Hindlimb muscle (tissue), 1 donor: ENCODE results near the gene TAAR5. TPM values are rescaled to one million over a fixed set of nuclear protein-coding genes. Genes with fewer than 3 reads are reported as not detected.
"Not testable (repeated sequence)": the region's sequence is repeated elsewhere in the genome, so short reads cannot be mapped to it uniquely, and the experiment has no call there.

Experiments
- DNase-seq: peaks from one replicate; pipeline ENCODE4 v3.0.0-alpha.2; 2013
- polyA plus RNA-seq: library from polyadenylated mRNA; unstranded; fragments of 120-200 nt; gene quantifications from one replicate; pipeline ENCODE4 v1.2.1, GENCODE V29; 2013; ENCODE audit not compliant: insufficient read length

Gene TAAR5, protein sequence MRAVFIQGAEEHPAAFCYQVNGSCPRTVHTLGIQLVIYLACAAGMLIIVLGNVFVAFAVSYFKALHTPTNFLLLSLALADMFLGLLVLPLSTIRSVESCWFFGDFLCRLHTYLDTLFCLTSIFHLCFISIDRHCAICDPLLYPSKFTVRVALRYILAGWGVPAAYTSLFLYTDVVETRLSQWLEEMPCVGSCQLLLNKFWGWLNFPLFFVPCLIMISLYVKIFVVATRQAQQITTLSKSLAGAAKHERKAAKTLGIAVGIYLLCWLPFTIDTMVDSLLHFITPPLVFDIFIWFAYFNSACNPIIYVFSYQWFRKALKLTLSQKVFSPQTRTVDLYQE
- polyA plus RNA-seq = not detected

- DNase-seq = no peak
These were observed at the start of gene TAAR5 for GRCh38 chr6:132589454-132589853. Gene TAAR5, minus strand, starts transcription at chr6:132589741. Its CDS starts 55 bp downstream, at chr6:132589686.

DNA sequence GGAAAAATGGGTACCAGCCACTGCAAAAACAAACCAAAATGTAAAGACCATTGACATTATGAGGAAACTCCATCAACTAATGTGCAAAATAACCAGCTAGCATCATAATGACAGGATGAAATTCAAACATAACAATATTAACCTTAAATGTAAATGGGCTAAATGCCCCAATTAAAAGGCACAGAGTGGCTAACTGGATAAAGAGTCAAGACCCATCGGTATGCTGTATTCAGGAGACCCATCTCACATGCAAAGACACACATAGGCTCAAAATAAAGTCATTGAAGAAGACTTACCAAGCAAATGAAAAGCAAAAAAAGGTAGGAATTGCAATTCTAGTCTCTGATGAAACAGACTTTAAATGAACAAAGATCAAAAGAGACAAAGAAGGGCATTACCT, 47.6 kb upstream of the TAAR5 start:
- not testable (repeated sequence) for DNase-seq

GRCh38 chr6:132635906-132636305, 46.4 kb upstream of the TAAR5 start:
- not testable (repeated sequence) for DNase-seq

DNA sequence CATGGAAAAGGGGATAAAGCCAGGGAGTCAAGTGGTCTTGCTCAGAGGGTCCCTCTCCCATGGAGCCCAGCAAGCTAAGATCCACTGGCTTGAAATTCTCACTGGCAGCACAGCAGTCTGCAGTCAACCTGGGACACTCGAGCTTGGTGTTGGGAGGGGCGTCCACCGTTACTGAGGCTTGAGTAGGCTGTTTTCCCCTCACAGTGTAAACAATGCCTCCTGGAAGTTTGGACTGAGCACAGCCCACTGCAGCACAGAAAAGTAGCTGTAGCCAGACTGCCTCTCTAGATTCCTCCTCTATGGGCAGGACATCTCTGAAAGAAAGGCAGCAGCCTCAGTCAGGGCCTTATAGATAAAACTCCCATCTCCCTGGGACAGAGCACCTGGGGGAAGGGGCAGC, 45.7 kb upstream of the TAAR5 start:
- not testable (repeated sequence) for DNase-seq

GRCh38 chr6:132634796-132635195, 45.3 kb upstream of the TAAR5 start:
- no peak for DNase-seq

GRCh38 chr6:132633362-132633761, 43.8 kb upstream of the TAAR5 start:
- no peak for DNase-seq

GRCh38 chr6:132624175-132624574, 34.6 kb upstream of the TAAR5 start, which contains the start of gene TAAR2:
Gene TAAR2, minus strand, starts transcription at chr6:132624275. Its CDS starts 0 bp downstream, at chr6:132624275.
- DNase-seq = no peak

DNA sequence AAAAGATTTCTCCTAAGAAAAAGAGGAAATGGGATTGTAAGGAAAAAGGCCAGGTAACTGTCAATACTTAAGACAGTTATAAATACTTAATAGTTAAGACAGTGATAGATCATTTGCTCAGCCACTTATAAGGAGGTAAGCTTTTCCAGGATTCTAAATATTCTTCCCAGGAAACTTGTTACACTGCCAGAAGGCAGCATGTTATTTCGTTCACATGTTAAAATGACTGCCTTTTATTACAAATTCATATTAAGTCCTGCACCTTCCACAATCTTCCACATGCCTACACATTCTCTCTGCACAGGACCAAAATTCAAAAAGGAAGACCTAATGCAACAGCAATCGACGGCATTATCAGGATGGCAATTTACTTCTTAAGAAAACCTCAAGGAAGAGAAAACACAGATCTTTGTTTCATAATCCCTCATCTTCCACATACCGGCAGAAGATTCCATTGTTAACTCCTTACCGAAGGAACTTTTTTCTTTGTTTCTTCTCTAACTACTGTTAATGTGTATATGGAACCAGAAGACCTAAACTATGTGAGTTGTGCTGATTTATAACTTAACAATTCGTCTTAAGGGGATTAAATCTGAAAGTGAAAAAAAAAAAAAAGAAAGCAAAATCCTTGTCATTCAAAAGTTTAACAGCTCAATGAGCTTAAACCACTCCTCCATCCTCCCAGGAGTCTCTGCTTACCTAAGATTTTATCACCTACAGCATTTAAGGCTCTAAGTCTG, 33.7 kb upstream of the TAAR5 start:
- peak; percentile 39 for DNase-seq

DNA sequence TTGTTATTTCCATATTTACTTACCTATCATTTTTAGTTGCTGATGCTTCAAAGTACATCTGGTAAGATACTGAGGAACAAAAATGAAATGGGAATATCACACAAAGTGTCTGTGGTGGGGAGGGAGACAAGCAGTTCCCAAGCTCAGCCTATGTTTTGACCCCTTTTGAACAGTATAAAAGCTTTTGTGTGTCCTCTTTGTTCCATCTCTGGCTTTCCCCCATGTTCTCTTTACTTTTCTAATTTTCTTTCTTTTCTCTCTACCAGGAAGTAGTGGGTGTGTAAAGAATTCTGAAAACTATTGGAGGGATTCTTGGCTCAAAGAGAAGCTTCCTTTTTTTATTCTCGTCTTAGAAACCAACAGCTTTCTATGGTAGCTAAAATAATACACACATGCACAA, 27.1 kb upstream of the TAAR5 start:
- DNase-seq = no peak

GRCh38 chr6:132614554-132614953, 25.0 kb upstream of the TAAR5 start:
- DNase-seq = no peak

DNA sequence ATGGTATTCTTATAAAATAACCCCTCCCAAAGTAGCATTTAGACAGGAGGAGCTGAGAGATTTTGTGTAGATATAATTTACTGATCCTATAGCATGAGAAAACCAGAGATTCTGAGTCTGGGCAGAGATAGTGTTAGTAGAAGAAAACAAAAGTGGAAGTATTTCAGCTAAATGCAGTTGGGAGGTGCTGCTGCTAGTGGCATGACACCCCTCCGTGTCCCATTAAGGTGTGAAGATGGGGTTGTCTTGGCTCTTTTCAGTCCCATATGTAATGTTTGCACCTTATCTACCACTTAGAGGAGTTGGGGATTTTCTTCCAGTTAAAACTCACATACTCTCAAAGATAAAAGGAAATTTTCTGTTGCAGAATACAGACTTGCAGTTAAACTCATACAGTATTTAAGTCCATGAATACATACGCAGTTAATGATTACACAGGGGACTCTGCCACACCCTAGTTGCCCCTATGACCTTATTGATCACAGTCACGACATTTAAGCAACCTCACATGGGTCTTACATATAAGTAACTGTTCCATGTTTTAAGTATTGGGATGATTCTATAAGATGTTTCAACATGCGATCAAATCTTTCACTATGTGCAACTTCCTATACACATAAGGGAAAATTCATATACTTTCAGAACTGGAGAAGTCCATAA, 23.0 kb upstream of the TAAR5 start:
- DNase-seq = no peak

GRCh38 chr6:132611616-132612015, 22.1 kb upstream of the TAAR5 start:
- no peak for DNase-seq

- DNase-seq = no peak
These were observed 18.1 kb upstream of the TAAR5 start for GRCh38 chr6:132607544-132608233.

- no peak for DNase-seq
These were observed 15.2 kb upstream of the TAAR5 start for GRCh38 chr6:132604635-132605152.

GRCh38 chr6:132600900-132601299, 11.4 kb upstream of the TAAR5 start:
- not testable (repeated sequence) for DNase-seq

- DNase-seq = no peak
These were observed 8.9 kb upstream of the TAAR5 start for GRCh38 chr6:132598473-132598872.

GRCh38 chr6:132596201-132596600, 6.7 kb upstream of the TAAR5 start:
- DNase-seq = no peak

DNA sequence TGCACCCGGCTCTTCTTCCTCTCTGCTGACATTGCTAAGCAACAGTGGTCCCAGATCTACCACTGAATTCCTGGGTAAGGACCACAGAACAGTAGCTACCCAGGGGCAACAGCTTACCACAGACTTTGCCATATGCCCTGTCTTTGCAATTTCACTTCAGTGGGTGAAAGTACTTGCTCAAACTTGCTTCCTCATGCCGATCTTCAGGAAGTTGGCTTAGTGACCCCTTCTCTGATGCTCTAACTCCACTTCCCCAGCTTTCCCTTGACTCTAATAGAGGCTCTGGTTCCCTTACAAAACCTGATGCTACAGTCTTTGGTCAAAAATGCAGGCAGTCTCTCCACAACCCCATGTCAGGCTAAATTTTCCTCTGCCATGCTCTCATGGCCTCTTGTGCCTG, 3.3 kb upstream of the TAAR5 start:
- no peak for DNase-seq

GRCh38 chr6:132590362-132590761, 821 bp upstream of the TAAR5 start:
- DNase-seq = no peak

DNA sequence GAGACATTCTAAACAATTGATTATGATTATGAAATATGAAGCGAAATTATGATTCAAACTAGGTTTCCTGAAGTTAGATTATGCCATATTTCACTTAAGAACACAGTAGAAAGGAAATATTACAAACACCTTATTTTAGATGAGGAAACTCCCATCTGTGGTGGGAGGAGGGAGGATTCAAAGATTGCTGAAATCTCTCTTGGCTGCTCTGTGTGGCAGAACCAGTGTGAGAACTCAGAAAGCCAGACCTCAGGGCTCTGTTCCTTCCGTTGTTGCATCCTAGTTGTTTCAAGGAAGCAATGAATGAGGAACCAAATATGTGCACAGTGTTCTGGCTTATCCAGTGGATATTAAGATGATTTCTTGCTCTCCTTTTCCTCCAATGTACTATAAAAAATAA, 2.1 kb downstream of the TAAR5 start:
- DNase-seq = no peak

DNA sequence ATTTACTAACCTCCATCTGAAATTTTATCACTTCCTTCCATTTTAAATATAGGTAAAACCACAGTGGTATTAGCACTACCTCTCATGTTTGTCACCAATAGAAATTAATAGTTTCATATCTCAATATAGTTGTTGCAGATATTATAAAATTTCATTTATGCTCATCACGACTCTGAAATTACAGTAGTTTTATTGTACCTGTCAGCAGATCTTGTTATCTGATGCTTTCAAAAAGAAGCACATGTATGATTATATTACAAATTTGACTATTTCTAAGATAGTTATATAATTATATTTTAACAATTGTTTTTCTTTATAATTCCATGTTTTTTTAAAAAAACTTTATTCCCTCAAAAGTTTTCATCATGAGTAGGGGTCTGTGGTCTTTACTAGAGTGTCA, 4.8 kb downstream of the TAAR5 start:
- DNase-seq = no peak

DNA sequence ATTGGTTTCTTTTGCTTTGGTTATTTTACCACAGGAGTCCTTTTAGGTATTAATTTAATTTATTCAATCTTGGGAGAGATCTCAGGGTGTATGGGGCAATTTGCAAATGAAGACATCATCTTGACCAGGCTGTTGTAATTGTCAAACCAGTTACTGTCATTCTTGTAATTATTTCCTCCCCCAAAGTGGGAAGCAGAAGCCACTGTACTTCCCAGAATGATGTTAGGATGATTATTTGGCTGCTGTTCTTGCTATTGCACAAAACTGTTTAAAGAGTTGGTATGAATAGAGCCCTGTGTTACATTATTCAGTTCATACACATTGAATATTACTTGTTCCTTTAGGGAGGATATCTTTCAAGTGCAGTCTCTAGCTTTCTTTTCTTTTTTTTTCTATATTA, 17.8 kb downstream of the TAAR5 start:
- DNase-seq = no peak
